Naive thymus-derived CD8-positive, alpha-beta T cell (primary cell): ENCODE measurements around the gene SAMD8. TPM values are rescaled to one million over a fixed set of nuclear protein-coding genes. Genes with fewer than 3 reads are reported as not detected.
A peak's percentile ranks its signal among the peaks of the same experiment; 100 is the strongest.
"Not testable (repeated sequence)": the region's sequence is repeated elsewhere in the genome, so short reads cannot be mapped to it uniquely, and the experiment has no call there.

Experiments
- ATAC-seq, 2 donors: fragments of 150-1000 bp; cut with Tn5 transposase in 1 of 2; sonication (Bioruptor Pico), chemical (Tn5 transposase) in 1 of 2; 1 replicate in 1 of 2; 2 replicates in 1 of 2; pipeline ENCODE4 v1.10.0; 2021; ENCODE audit warnings: mild to moderate bottlenecking in 2 of 2, moderate library complexity in 2 of 2
- POLR2A ChIA-PET: fragments of 350-600 bp; sonication (Branson Sonifier 250); formaldehyde crosslinking; loops from one replicate; lab custom pipeline; 2021; ENCODE audit warnings: antibody characterized with exemption; lab: Charles Lee
- DNase-seq, 10 donors: peaks; one replicate each; pipeline versions ENCODE4 v3.0.0 to v3.0.0-alpha.2; 2020 to 2022
- H3K27ac Mint-ChIP-seq, 10 donors: one replicate each; pipeline ENCODE4 v1.8.0; 2020 to 2022; ENCODE audit warnings: mild to moderate bottlenecking in 10 of 10, mixed read lengths in 10 of 10, moderate library complexity in 4 of 10, inconsistent platforms in 1 of 10
- H3K27me3 Mint-ChIP-seq, 5 donors: one replicate each; pipeline ENCODE4 v1.8.0; 2021 to 2022; ENCODE audit warnings: mixed read lengths in 5 of 5
- H3K36me3 Mint-ChIP-seq, 3 donors: one replicate each; pipeline ENCODE4 v1.8.0; 2020 to 2022; ENCODE audit warnings: mixed read lengths in 3 of 3, mild to moderate bottlenecking in 2 of 3, inconsistent platforms in 1 of 3
- H3K4me1 Mint-ChIP-seq, 4 donors: one replicate each; pipeline ENCODE4 v1.8.0; 2021 to 2022; ENCODE audit warnings: mixed read lengths in 4 of 4
- H3K4me3 Mint-ChIP-seq, 10 donors: one replicate each; pipeline ENCODE4 v1.8.0; 2020 to 2022; ENCODE audit warnings: mild to moderate bottlenecking in 10 of 10, mixed read lengths in 10 of 10, moderate library complexity in 6 of 10, inconsistent platforms in 1 of 10
- H3K9me3 Mint-ChIP-seq, 9 donors: one replicate each; pipeline ENCODE4 v1.8.0; 2020 to 2022; ENCODE audit warnings: mixed read lengths in 9 of 9, mild to moderate bottlenecking in 3 of 9, inconsistent platforms in 1 of 9, moderate library complexity in 1 of 9
- polyA plus RNA-seq, 3 donors: library from polyadenylated mRNA; unstranded; fragments of 300-500 nt; fragmentation: Illumina TruSeq; gene quantifications; one replicate each; pipeline ENCODE4 v1.2.3, GENCODE V29; 2021
- total RNA-seq, 8 experiments: library from RNA in 2 of 8; stranded (reverse) in 2 of 8; gene quantifications; one replicate each; pipeline ENCODE4 v1.2.3 and lab custom pipeline; 2021 to 2026

The SAMD8 gene
- total and polyA plus RNA-seq, 5 experiments from 2014 or later, result 6.3 to 23.9 (median 10.6) TPM

GRCh38 chr10:75207079-75207856 lies 95.8 kb downstream of the SAMD8 start:
- Mint-ChIP-seq H3K27ac (peak overlapping the region in 2 of 10 donors; percentile 8 to 11), H3K36me3 (peaks cover 0 to 8% (median 0%) of the 10 kb centered on the region in 3 donors), H3K27me3 (no peaks in the 10 kb centered on the region), H3K9me3 (no peaks in the 10 kb centered on the region), H3K4me1 (peaks cover 8 to 18% (median 14%) of the 10 kb centered on the region in 4 donors), H3K4me3 (peak overlapping the region in 1 of 10 donors; percentile 19)
- POLR2A ChIA-PET, result interaction anchor here (0.7 kb wide), 1 partner anchor 1024 kb away, joined by 4 read pairs; no protein-coding TSS in a partner anchor
- ATAC-seq, result no peak
- DNase-seq, result no peak

DNA sequence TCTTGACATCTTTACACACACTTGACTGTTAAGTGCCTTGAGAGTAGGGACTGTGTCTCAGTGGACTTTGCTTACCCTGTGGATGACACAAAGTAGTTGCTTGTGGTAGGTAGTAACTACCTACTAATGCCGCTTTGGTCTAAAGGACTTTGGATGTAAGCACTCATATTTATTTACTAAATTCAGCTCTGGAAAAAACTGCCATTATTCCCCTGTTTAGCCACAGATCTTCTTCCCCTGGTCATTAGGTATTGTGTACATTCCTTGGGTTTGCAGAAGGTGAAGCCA lies 96.3 kb downstream of the SAMD8 start:
- H3K4me1 Mint-ChIP-seq, result peaks cover 13 to 24% (median 18%) of the 10 kb centered on the region in 4 donors
- H3K36me3 Mint-ChIP-seq, result peaks cover 0 to 14% (median 0%) of the 10 kb centered on the region in 3 donors
- H3K27me3 Mint-ChIP-seq, result no peaks in the 10 kb centered on the region
- ATAC-seq (no peak), DNase-seq (no peak)
- no peaks in the 10 kb centered on the region for H3K9me3 Mint-ChIP-seq
- peak overlapping the region in 3 of 10 donors; percentile 27 to 89 (median 36) for H3K27ac Mint-ChIP-seq
- POLR2A ChIA-PET, result no interaction called here
- H3K4me3 Mint-ChIP-seq, result peak overlapping the region in 1 of 10 donors; percentile 41

- no peaks in the 10 kb centered on the region for H3K27me3 Mint-ChIP-seq
- DNase-seq, result no peak
- peaks cover 0 to 17% (median 0%) of the 10 kb centered on the region in 3 donors for H3K36me3 Mint-ChIP-seq
- peaks cover 14 to 26% (median 19%) of the 10 kb centered on the region in 4 donors for H3K4me1 Mint-ChIP-seq
- POLR2A ChIA-PET, result no interaction called here
- H3K27ac Mint-ChIP-seq, result peak overlapping the region in 8 of 10 donors; percentile 47 to 100 (median 80)
- H3K4me3 Mint-ChIP-seq, result peak overlapping the region in 7 of 10 donors; percentile 3 to 71 (median 43)
- ATAC-seq, result no peak
- no peaks in the 10 kb centered on the region for H3K9me3 Mint-ChIP-seq
Observed at GRCh38 chr10:75208181-75208580, 96.7 kb downstream of the SAMD8 start.

GRCh38 chr10:75209086-75209920 lies 97.8 kb downstream of the SAMD8 start:
- Mint-ChIP-seq H3K27me3 (no peaks in the 10 kb centered on the region), H3K4me1 (peaks cover 14 to 30% (median 24%) of the 10 kb centered on the region in 4 donors), H3K9me3 (no peaks in the 10 kb centered on the region), H3K4me3 (peak overlapping the region; percentile 95 to 100 (median 100)), H3K36me3 (peaks cover 0 to 26% (median 3%) of the 10 kb centered on the region in 3 donors), H3K27ac (peak overlapping the region; percentile 99 to 100 (median 100))
- POLR2A ChIA-PET, result interaction anchor here (0.5 to 5.0 kb wide), 16 partner anchors 11 to 1797 kb away, joined by 3 to 132 read pairs (median 8); partner anchors contain the start of genes ADK, AP3M1, COMTD1 and KAT6B
- ATAC-seq (no peak), DNase-seq (no peak)

DNA sequence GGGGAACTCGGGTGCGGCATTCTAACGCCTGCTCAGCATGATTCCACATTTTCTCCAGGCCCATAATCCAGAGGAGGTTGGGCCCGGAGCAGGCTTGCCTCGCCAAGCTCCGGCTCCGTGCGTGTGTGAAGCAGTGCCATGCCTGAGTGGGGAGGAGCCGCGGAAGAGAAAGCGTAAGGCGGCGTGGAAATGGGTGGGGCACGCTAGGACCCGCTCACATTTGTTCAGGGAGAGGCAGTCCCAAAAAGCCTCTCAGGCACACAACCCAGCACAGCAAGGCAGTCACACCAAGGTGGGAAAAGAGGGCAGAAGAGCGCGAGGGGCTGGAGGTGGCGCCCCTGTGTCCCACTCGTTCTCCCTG lies 98.4 kb downstream of the SAMD8 start:
- H3K36me3 Mint-ChIP-seq, result peaks cover 0 to 32% (median 6%) of the 10 kb centered on the region in 3 donors
- H3K9me3 Mint-ChIP-seq, result no peaks in the 10 kb centered on the region

DNA sequence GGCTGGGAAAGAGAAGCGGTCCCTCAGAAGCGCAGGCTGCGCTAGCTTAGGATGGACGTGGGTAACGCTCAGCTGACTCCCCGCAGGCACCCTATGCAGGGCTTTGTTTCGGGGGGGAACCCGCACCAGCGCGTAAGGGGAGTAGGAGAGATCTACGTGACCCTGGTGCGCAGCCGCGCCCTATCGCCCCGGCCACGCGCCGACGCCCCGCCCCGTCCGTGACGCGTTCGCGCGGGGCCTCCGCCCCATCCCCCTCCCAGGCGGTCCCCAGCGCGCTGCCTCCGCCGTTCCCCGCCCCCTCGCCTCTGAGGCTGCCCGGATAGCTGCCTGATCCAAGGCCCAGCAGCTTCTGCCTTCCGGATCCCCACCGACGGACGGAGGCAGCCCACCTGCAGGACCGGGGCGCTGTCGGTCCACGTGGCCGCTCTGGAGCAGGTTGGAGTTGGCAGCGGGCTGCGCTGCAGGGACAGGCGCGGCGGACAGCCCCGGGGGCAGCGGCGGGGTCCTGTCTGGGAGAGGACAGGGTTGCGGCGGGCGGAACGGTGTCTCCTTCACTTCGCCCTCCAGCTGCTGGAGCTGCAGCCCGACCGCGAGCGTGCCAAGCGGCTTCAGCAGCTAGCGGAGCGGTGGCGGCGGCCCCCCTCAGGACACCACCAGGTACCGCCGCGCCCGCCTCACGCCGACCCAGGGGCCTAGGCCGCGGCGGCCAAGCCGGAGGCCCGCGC lies 99.0 kb downstream of the SAMD8 start, which contains the start of gene VDAC2:
TSS of gene VDAC2 (plus strand) at position 515 of the 725 bp plus-strand sequence. CDS start 363 bp downstream, outside the sequence.
- ATAC-seq (peak; percentile 84 to 85), DNase-seq (peak; percentile 94 to 100 (median 97))
- H3K36me3 Mint-ChIP-seq, result peaks cover 0 to 36% (median 7%) of the 10 kb centered on the region in 3 donors
- H3K27me3 Mint-ChIP-seq, result no peaks in the 10 kb centered on the region
- peak within 1 kb of the TSS; percentile 99 to 100 (median 100) for H3K27ac Mint-ChIP-seq
- H3K9me3 Mint-ChIP-seq, result no peaks in the 10 kb centered on the region
- peaks cover 11 to 35% (median 27%) of the 10 kb centered on the region in 4 donors for H3K4me1 Mint-ChIP-seq
- peak within 1 kb of the TSS; percentile 95 to 100 (median 100) for H3K4me3 Mint-ChIP-seq
- POLR2A ChIA-PET, result interaction anchor here (0.6 to 5.0 kb wide), 17 partner anchors 12 to 1700 kb away, joined by 3 to 132 read pairs (median 7); partner anchors contain the start of genes ADK, AP3M1, COMTD1 and KAT6B

More for the DNA sequence above, 98.4 kb downstream of the SAMD8 start:
- ATAC-seq (peak; percentile 71 to 75), DNase-seq (peak; percentile 60 to 90 (median 77))
- POLR2A ChIA-PET, result interaction anchor here (0.5 to 5.0 kb wide), 16 partner anchors 12 to 1798 kb away, joined by 3 to 132 read pairs (median 8); partner anchors contain the start of genes ADK, AP3M1, COMTD1 and KAT6B
- no peaks in the 10 kb centered on the region for H3K27me3 Mint-ChIP-seq
- H3K27ac Mint-ChIP-seq, result peak overlapping the region; percentile 99 to 100 (median 100)
- peak overlapping the region; percentile 95 to 100 (median 100) for H3K4me3 Mint-ChIP-seq
- H3K4me1 Mint-ChIP-seq, result peaks cover 14 to 34% (median 27%) of the 10 kb centered on the region in 4 donors

GRCh38 chr10:75211007-75211691 lies 99.7 kb downstream of the SAMD8 start:
- POLR2A ChIA-PET, result interaction anchor here (1.0 to 5.0 kb wide), 13 partner anchors 15 to 1701 kb away, joined by 3 to 132 read pairs (median 7); partner anchors contain the start of genes ADK, AP3M1, COMTD1 and KAT6B
- ATAC-seq, result no peak
- Mint-ChIP-seq H3K9me3 (no peaks in the 10 kb centered on the region), H3K27me3 (no peaks in the 10 kb centered on the region), H3K27ac (peak overlapping the region; percentile 90 to 100 (median 100)), H3K36me3 (peaks cover 0 to 43% (median 7%) of the 10 kb centered on the region in 3 donors), H3K4me3 (peak overlapping the region; percentile 93 to 100 (median 100)), H3K4me1 (peaks cover 11 to 40% (median 31%) of the 10 kb centered on the region in 4 donors)
- DNase-seq, result peak in 4 of 10 donors; percentile 5 to 30 (median 14)

DNA sequence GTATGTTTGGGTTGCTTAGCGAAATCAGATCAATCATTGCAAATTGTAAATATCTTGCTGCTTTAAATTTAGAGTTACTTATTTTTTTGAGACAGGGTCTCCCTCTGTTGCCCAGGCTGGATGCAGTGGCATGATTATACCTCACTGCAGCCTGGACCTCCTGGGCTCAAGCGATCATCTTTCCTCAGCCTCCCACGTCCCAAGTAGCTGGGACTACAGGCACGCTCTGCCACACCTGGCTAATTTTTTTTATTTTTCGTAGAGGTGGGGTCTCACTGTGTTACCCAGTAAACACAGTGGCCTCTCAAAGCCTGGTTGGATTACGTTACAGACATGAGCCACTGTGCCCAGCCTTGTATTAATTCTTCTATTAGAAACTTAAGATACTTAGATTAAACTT lies 100.9 kb downstream of the SAMD8 start:
- Mint-ChIP-seq H3K27me3 (no peaks in the 10 kb centered on the region), H3K9me3 (no peaks in the 10 kb centered on the region), H3K4me1 (peaks cover 11 to 49% (median 38%) of the 10 kb centered on the region in 4 donors), H3K4me3 (peak overlapping the region; percentile 93 to 100 (median 100)), H3K36me3 (peaks cover 0 to 54% (median 7%) of the 10 kb centered on the region in 3 donors), H3K27ac (peak overlapping the region in 9 of 10 donors; percentile 60 to 100 (median 87))
- DNase-seq (no peak), ATAC-seq (no peak)
- POLR2A ChIA-PET, result interaction anchor here (0.6 to 5.0 kb wide), 5 partner anchors 22 to 107 kb away, joined by 3 to 132 read pairs (median 3); partner anchors contain the start of gene COMTD1

DNA sequence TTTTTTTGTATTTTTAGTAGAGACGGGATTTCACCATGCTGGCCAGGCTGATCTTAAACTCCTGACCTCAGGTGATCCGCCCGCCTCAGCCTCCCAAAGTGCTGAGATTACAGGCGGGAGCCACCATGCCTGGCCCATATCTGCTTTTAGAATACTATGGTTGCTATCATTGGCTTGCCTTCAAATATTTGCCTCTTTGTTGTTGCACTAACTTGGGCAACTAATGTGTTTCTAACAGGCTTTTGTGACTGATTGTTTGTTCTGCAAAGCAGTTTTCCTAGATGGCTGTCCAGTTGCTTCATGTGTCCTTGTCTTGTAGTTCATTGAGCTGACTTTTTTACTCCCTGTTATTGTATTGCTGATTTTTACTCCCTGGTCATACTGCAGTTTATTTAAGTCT lies 108.8 kb downstream of the SAMD8 start:
- no peak for DNase-seq
- Mint-ChIP-seq H3K4me1 (peaks cover 15 to 67% (median 49%) of the 10 kb centered on the region in 4 donors), H3K27me3 (no peaks in the 10 kb centered on the region), H3K27ac (peak overlapping the region in 6 of 10 donors; percentile 4 to 68 (median 17)), H3K9me3 (no peaks in the 10 kb centered on the region), H3K4me3 (peak overlapping the region in 1 of 10 donors; percentile 5), H3K36me3 (peaks cover 0 to 95% (median 17%) of the 10 kb centered on the region in 3 donors)
- POLR2A ChIA-PET, result no interaction called here
- ATAC-seq, result no peak

DNA sequence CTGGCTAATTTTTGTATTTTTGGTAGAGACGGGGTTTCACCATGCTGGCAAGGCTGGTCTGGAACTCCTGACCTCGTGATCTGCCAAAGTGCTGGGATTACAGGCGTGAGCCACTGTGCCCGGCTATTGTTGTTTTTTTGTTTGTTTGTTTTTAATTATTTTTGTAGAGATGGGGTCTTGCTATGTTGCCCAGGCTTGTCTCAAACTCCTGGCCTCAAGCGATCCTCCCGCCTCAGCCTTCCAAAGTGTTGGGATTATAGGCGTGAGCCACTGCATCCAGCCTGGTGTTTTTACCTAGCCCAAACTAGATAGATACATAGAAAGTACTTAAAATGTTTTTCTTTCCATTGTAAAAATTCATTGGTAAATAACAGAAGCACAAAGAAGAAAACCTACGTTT lies 110.0 kb downstream of the SAMD8 start:
- POLR2A ChIA-PET, result interaction anchor here (2.1 kb wide), 1 partner anchor 12 kb away, joined by 13 read pairs; the partner anchor contains the start of gene VDAC2
- not testable (repeated sequence) for ATAC-seq, H3K9me3 Mint-ChIP-seq, H3K4me3 Mint-ChIP-seq, H3K27me3 Mint-ChIP-seq, DNase-seq
- peak overlapping the region in 4 of 10 donors; percentile 15 to 46 (median 31) for H3K27ac Mint-ChIP-seq
- peaks cover 18 to 69% (median 52%) of the 10 kb centered on the region in 4 donors for H3K4me1 Mint-ChIP-seq
- peaks cover 0 to 95% (median 17%) of the 10 kb centered on the region in 3 donors for H3K36me3 Mint-ChIP-seq
